ENCODE measurements around the gene NEUROD4. TPM values are rescaled to one million over a fixed set of nuclear protein-coding genes. Genes with fewer than 3 reads are reported as not detected.

NEUROD4 gene
- total RNA-seq, 1 donor from 2014 or later, result not detected

- TF ChIP-seq CTCF (IDR thresholded peaks at IDR 0.05; ENCODE audit: insufficient read depth, low read length, severe bottlenecking), result no peak
- no peak for FAIRE-seq
- no peak for DNase-seq (ENCODE audit: low read depth)
- no peaks in the 10 kb centered on the region for H3K36me3 ChIP-seq (ENCODE audit: control insufficient read depth, insufficient read depth, low read length)
- no peaks in the 10 kb centered on the region for H3K27me3 ChIP-seq (ENCODE audit: control insufficient read depth, insufficient read depth, low read length)
- H3K4me3 ChIP-seq (ENCODE audit: low read depth, low read length), result no peak overlapping the region
Observed at GRCh38 chr12:54998958-54999510, 20.7 kb upstream of the NEUROD4 start.

GRCh38 chr12:55001198-55001868, 18.4 kb upstream of the NEUROD4 start:
- Histone ChIP-seq H3K4me3 (ENCODE audit: low read depth, low read length) (no peak overlapping the region), H3K27me3 (ENCODE audit: control insufficient read depth, insufficient read depth, low read length) (no peaks in the 10 kb centered on the region), H3K36me3 (ENCODE audit: control insufficient read depth, insufficient read depth, low read length) (no peaks in the 10 kb centered on the region)
- FAIRE-seq, result no peak
- no peak for DNase-seq (ENCODE audit: low read depth)
- TF ChIP-seq CTCF (IDR thresholded peaks at IDR 0.05; ENCODE audit: insufficient read depth, low read length, severe bottlenecking), result no peak

GRCh38 chr12:55002355-55002754, 17.4 kb upstream of the NEUROD4 start:
- no peak for TF ChIP-seq CTCF (IDR thresholded peaks at IDR 0.05; ENCODE audit: insufficient read depth, low read length, severe bottlenecking)
- DNase-seq (ENCODE audit: low read depth) (no peak), FAIRE-seq (no peak)
- Histone ChIP-seq H3K27me3 (ENCODE audit: control insufficient read depth, insufficient read depth, low read length) (no peaks in the 10 kb centered on the region), H3K36me3 (ENCODE audit: control insufficient read depth, insufficient read depth, low read length) (no peaks in the 10 kb centered on the region), H3K4me3 (ENCODE audit: low read depth, low read length) (no peak overlapping the region)

GRCh38 chr12:55008944-55009585, 10.7 kb upstream of the NEUROD4 start:
- no peak overlapping the region for H3K4me3 ChIP-seq (ENCODE audit: low read depth, low read length)
- H3K36me3 ChIP-seq (ENCODE audit: control insufficient read depth, insufficient read depth, low read length), result no peaks in the 10 kb centered on the region
- FAIRE-seq, result no peak
- no peaks in the 10 kb centered on the region for H3K27me3 ChIP-seq (ENCODE audit: control insufficient read depth, insufficient read depth, low read length)
- DNase-seq (ENCODE audit: low read depth), result no peak
- TF ChIP-seq CTCF (IDR thresholded peaks at IDR 0.05; ENCODE audit: insufficient read depth, low read length, severe bottlenecking), result no peak

- TF ChIP-seq CTCF (IDR thresholded peaks at IDR 0.05; ENCODE audit: insufficient read depth, low read length, severe bottlenecking), result no peak
- Histone ChIP-seq H3K27me3 (ENCODE audit: control insufficient read depth, insufficient read depth, low read length) (no peaks in the 10 kb centered on the region), H3K36me3 (ENCODE audit: control insufficient read depth, insufficient read depth, low read length) (no peaks in the 10 kb centered on the region), H3K4me3 (ENCODE audit: low read depth, low read length) (no peak overlapping the region)
- DNase-seq (ENCODE audit: low read depth) (no peak), FAIRE-seq (no peak)
Observed at GRCh38 chr12:55017416-55017925, 2.3 kb upstream of the NEUROD4 start.

Measured in bronchial epithelial cell (primary cell).